HG03095 (cell line): ENCODE results near the gene PLXNA3.

Experiments used
- ATAC-seq: cut with Tn5 transposase; IDR thresholded peaks from one replicate; pipeline ENCODE4 v1.9.1; 2021; ENCODE audit warnings: moderate library complexity; ENCODE audit not compliant: unreplicated experiment

PLXNA3 gene

DNA sequence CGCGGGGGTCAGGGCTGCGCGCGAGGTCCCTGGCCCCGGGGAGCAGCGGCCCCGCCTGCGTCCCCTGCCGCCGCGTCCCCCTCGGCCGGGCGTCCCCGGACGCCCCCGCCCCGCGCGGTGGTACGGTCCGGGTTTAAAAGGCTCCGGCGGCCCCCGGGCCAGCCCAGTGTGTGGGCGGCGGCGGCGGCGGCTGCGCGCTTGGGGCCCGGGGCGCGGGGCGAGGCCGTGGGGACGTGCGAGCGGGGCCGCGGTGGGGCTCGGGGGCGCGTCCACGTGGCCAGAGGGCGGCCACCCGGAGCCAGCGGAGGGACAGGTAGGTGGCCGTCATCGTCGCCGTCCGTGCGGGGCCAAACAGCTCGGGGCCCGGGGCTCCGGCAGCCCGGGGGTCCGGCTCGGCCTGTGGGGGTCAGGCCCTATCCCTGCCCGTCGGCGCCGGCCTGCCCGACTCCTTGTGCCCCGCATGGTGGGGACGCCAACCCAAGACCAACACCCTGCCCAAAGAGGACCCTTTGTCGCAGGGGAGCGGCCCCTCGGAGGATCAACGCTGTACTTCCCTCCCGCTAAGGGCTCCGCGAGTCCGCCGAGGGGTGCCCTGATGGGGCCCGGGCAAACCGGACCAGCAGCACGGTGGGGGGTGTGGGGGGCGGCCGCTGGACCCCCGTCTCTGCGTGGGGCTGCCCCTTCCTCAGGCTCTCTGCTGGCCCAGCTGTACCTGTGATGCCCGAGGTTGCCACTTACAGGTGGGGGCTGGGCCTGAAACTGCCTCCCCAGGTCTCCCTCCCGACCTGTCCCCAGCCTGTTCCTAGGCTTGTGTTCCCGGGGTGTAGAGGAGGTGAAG, at the start of gene PLXNA3:
Gene PLXNA3 (plus strand): TSS at position 166 of the 838 bp plus-strand sequence. CDS start 1,903 bp downstream, outside the sequence.
- no peak for ATAC-seq

DNA sequence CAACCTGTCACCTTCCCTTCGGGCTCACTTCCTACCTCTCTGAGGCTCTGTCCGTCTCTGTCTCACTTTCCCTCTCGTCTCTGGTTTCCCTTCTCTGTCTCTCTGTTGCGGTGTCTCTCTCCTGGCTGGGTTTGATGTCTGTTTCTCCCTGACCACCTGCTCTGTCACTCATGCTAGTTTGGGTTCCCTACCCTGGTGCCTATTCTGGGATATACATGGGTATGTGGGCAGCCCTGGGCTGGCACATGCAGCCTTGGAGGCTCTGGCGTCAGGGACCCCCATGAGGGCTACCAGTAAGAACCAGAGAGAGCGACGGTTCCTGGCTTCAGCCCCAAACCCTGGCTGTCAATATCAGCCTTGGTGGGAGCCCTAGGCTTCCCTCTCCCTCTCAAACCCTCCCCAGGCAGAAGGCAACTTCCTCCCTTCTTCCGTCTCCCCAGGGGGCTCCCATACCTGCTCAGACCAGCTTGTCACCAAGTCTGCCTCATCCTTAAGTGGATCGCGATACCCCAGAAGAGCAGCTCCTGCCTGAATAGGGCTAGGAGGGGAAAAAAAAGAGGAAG, 49.3 kb upstream of the PLXNA3 start:
- peak; percentile 4 for ATAC-seq

DNA sequence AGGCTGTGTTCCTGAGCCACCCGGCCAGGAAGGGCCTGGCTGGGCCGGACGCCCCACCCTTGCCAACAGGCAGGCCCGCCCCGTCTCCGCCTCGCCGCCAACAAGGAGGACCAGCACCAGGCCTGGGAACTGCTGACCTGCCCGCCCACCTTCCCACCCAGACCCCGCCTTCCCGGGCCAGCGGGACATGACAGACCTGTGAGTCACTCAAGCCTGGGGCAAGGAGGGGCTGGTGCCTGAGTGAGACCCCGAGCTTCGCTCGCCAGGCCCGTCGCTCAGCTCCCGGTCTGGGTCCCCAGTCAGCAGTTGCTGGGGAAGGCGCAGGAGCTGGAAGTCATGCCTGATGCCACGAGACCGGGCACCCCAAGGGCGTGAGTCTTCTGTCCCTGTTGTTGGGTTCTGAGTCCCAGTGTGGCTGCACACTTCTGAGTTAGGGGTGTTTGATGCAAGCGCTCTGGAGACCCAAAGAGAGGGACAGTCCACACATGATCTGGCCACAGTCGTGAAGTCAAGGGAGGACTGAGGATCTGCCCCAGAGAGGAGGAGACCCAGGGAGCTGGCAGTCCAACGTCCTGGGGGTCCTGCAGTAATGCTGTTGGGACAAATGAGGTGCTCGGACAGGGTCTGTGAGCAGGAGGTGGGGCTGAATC, 48.7 kb upstream of the PLXNA3 start, which contains the start of gene DNASE1L1:
Gene DNASE1L1 (minus strand): TSS at position 33 of the 650 bp plus-strand sequence. CDS start 3,686 bp downstream, outside the sequence.
- peak; percentile 48 for ATAC-seq

DNA sequence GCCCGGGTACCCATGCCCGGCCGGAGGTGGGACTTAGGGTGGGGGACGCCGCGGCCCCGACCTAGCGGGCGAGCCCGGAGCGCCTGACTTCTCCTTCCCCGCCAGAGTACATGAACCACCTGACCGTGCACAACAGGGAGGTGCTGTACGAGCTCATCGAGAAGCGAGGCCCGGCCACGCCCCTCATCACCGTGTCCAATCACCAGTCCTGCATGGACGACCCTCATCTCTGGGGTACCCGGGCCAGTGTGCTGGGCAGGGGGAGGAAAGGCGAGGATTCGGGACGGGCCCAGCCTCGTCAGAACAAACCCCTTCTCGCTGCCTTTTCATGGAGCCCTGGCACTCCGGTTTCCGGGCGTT, 46.1 kb upstream of the PLXNA3 start:
- ATAC-seq = peak; percentile 55

DNA sequence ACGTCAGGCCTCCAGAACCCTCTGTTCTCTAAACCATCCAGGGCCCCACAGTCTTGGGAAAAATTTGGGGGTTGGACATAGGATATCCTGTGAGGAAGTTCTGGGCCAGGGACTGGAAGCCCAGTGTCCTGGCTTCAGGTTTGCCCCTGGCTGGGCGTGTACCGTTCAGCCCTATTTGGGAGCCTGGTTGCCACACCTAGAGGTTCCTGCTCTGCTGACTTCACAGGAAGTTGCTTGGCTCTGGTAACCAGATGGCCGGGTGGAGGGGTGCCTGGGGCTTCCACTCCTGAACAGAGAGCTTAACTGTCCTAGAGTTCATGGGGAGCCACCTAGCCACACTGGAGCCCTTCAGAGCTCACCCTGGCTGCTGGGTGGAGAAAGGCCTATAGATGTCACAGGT, 45.6 kb upstream of the PLXNA3 start:
- no peak for ATAC-seq

DNA sequence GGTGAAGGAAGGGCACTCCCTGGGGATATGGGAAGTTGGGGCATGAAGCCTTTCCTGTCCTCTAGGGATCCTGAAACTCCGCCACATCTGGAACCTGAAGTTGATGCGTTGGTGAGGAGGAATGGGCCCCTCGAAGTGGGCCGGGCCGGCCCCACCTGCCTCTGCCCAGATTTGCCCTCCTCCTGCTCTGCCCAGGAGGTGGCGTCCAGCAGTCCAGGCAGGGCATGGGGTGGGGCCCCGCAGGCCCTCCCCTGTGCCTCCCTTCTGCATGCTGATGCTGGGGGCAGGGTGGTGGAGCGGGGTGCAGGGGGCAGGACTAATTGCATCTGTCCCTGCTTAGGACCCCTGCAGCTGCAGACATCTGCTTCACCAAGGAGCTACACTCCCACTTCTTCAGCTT, 44.9 kb upstream of the PLXNA3 start:
- no peak for ATAC-seq

DNA sequence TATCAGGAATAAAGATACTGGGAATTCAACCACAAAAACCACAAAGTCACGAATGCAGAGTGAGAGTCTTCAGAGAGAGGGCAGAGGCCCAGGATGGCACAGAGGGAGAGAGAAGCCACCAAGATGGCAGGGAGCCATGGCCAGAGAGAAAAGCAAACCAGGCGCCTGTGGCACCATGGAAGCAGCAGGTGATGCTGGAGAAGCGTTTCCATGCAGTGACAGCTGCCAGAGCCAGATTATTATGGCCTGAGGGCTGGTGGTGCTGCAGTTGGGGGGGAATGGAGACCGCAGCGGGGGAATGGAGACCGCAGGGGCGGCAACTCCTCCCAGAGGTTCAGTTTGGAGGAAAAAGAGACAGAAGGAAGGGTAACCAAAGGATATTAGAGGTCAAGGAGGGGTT, 40.9 kb upstream of the PLXNA3 start:
- ATAC-seq = no peak

DNA sequence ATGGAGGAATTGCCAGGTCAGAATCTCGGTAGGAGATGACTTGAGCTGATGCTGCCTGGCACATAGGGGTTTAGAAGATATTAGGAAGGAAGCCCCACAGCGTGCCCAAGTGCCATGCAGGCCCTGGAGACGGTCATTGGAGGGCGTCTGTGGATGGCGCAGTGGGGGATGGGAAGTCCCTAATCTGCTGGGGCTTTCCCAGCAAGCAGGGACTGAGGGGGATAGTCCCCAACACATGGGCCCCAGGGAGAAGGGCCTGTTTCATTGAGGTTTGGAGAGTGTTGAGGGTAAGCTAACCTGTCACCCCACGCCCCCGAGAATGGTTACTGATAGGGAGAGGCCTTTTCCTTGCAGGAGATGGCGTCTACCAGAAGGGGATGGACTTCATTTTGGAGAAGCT, 38.9 kb upstream of the PLXNA3 start:
- ATAC-seq = no peak

DNA sequence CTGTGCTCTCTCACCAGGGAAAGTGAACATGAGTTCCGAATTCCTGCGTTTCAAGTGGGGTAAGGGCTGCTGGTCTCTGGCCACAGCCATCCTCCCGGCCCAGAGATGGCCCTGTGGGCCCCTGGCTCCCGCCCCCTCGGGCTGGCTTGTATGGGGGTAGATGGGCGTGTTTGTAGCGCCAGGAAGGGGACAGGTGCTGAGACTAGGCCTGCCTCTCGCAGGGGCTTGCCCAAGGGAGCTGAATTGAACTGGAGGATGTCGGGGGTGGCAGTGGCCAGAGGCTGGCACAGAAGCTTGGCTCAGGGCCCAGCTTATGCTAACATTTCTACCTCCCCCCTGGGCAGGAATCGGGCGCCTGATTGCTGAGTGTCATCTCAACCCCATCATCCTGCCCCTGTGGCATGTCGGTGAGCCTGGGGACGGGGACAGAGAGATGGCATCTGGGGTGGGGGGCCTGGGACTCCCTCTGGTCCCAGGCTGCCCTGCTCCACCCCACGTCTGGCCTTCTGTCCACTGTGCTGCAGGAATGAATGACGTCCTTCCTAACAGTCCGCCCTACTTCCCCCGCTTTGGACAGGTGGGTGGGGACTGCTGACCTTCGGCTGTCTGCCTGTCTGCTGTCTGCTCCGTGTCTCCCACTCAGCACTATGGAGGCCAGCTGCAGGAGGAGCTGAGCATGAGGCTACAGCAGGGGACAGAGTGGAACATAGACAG, 38.2 kb upstream of the PLXNA3 start:
- no peak for ATAC-seq

DNA sequence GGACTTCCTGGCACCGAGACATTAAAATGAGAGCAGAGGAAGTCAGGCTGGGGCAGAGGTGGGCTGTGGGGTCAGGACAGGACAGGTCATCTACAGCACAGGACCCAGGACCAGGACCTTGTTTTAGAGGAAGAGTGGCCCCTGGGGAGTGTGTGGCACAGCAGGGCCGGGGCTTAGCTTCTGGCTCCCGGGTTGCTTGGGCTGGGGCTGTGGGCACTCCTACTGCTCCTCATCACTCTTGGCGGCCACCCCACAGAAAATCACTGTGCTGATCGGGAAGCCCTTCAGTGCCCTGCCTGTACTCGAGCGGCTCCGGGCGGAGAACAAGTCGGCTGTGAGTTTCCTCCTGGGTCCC, 37.7 kb upstream of the PLXNA3 start:
- no peak for ATAC-seq

DNA sequence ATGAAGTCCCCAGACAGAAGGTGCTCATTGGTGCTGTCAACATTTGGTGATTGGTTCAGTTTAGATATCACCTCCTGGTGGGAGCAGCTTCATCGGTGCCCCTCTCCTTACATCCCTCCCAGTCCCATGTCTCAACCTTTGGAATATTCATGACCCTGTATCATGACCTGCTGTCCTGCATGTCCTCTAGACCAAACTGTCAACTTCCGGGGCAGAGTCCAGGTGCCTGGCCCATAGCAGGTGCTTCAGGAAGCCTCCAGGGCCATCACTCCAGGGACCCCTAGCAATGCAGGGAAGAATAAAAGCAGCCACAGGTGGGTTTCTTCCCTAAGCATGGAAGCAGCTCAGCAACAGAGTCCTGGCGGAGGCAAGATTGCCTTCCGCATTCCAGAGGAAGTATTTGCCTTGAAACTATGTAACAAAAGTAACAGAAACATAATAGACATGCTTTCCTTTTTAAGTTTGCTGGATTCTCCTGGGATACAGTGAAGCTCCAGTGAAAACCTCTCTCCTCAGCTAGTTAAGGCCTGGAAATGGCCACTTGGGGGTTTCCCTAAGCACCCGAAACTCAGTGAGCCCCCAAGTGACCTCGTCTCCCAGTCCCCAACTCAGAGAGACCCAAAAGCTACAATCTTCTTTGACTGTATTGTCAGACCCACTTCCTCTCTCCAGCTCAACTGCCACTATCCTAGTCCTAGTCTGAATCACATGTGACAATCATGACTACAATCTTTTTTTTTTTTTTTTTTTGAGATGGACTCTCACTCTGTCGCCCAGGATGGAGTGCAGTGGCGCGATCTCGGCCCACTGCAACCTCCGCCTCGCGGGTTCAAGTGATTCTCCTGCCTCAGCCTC, 30.9 kb upstream of the PLXNA3 start:
- no peak for ATAC-seq

DNA sequence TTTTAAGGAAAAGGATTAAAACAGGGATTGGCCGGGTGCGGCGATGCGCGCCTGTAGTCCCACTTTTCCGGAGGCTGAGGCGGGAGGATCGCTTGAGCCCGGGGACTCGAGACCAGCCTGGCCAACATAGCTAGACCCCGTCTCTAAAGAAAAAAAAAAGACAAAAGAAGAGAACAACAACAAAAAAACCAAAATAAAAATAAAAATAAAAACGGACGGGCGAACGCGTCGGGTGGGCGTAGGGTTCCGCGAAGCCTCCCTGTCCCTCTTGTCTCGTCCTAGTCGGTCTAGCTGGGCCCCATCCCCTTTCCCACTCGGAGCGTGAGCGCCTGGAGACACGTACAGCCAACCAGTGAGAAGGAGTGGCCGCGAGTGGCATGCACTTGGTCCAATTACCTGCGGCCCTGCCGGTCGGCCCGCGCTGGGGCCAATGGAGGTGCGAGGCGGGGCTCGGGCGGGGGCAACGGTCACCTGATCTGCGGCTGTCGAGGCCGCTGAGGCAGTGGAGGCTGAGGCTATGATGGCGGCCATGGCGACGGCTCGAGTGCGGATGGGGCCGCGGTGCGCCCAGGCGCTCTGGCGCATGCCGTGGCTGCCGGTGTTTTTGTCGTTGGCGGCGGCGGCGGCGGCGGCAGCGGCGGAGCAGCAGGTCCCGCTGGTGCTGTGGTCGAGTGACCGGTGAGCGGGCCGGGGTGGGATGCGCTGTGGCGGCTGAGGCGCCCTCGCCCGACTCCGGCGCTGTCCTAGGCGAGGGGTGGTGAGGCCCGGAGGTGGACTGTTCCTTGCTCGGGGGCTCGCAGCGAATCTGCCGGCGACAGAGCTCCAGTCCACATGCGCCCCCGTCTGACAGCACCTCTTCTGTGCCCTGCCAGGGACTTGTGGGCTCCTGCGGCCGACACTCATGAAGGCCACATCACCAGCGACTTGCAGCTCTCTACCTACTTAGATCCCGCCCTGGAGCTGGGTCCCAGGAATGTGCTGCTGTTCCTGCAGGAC, 29.6 kb upstream of the PLXNA3 start, which contains the start of gene ATP6AP1:
Gene ATP6AP1 (plus strand): TSS at position 502 of the 996 bp plus-strand sequence. CDS start 16 bp downstream, at position 518.
- peak; percentile 92 for ATAC-seq

DNA sequence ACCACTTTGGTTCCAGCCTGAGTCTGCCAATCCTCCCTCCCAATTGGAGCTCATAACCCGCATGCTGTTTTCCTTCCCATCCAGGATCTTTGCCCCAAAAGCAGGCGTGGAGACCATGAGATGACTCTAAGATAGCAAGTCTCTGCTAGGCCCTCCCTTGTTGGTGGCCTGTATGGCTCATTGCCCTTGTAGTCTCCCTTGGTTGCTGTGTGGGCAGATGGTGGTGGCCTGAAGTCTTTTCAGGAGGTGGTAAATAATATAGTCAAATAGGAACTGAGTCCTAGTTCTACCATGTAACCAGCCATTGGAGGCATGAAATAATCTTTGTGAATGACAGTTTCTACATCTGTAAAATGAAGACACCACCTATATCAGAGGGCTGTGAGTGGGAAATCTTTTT, 28.4 kb upstream of the PLXNA3 start:
- ATAC-seq = no peak

DNA sequence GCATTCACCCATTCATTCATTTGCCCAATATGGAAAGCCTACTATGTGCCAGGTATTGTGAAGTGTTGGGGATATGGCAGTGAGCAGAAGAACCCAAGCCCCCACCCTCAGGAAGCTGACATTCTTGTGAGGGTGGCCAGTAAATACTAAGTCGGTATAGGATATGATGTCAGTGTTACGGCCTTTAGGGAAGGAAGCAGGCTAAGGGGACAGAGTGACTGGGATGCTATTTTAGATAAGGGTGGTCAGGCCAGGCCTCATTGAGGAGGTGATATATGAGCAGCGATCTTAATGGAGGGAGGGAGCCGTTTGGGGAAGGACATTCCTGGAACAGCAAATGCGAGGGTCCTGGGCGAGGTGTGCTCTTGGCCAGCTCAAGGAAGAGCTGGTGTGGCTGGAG, 27.6 kb upstream of the PLXNA3 start:
- no peak for ATAC-seq

DNA sequence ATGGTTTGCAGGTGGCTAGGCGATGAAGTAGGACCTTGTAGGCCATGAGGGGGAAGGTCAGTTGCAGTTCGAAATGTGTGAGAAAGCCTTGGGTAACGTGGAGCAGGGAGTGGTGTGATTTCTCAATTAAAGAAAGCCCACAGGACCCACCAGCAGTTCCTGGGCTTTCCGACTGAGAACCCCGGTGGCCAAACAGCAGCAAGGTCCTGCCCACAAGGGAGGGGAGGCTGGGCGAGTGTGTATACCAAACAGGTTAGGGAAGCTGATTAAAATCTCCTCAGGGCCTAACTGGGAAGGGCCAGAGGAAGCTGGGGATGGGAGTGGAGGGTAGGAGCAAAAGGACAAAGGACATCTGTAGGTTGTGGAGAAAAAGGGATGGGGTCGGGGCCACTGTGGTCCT, 27.2 kb upstream of the PLXNA3 start:
- no peak for ATAC-seq

DNA sequence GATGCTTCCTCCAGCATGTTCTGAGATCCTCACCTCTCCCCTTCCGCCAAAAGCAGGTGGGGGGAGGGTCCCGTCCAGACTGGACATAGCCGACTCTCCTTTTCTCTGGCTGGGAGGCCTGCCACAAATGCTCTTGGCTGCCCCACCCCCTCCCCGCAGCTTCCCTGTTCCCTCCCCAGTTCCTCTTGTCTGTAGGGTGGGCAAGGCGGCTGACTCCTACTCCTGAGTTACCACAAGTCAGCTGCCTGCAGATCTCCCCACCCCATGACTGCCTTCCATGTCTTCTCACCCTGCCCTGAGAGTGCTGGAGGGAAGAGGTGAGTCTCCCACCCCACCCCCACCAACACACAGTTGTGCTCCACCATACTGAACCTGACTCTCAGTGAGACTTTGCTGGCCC, 26.7 kb upstream of the PLXNA3 start:
- no peak for ATAC-seq

DNA sequence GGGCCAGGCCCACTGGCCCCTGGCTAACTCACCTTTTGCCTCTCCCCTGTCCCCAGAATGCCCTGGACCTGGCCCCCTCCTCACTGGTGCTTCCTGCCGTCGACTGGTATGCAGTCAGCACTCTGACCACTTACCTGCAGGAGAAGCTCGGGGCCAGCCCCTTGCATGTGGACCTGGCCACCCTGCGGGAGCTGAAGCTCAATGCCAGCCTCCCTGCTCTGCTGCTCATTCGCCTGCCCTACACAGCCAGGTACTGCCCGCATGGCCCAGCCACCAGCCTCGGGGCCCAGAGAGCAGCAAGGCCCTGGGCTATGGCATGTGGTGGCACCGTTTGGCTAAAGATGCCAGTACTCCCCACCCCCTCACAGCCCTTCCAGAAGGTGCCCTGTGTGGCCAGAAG, 25.9 kb upstream of the PLXNA3 start:
- ATAC-seq = no peak

DNA sequence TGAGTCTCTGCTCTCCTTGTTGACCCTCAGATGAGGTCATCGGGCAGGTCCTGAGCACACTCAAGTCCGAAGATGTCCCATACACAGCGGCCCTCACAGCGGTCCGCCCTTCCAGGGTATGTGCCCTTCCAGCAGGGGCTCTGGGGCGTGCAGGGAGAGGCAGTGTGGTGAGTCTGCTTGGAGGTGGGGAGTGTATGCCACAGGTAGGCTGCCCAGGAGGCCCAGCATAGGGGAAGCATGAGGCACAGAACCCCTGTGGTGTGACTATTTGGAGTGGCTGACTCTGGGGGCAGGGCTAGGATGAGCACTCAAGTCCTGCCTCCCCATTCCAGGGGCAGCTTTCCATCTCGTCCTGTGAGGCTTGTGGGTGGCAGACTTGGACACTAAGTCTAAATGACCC, 24.5 kb upstream of the PLXNA3 start:
- ATAC-seq = no peak
